H1 (cell line): ENCODE results near the gene VSTM2B. TPM values are rescaled to one million over a fixed set of nuclear protein-coding genes. Genes with fewer than 3 reads are reported as not detected.

Experiments used
- JUN ChIP-seq: IDR thresholded peaks from 2 replicates; pipeline ENCODE4 v1.6.1; 2011; ENCODE audit warnings: low read depth, mild to moderate bottlenecking, improper control_type of control experiment, low read length
- polyA plus RNA-seq, 7 experiments: library from polyadenylated mRNA; depleted of rRNA in 3 of 7; stranded (reverse) in 5 of 7; unstranded in 2 of 7; fragments of >200 nt in 5 of 7; fragments of 200-250 nt in 2 of 7; gene quantifications; 1 replicate in 5 of 7; 2 replicates in 1 of 7; 4 replicates in 1 of 7; pipeline versions ENCODE4 v1.2.1 to v1.2.3, GENCODE V29; 2011 to 2013; ENCODE audit warnings: missing spikeins in 2 of 7, mixed read lengths in 2 of 7
- total RNA-seq: library from RNA; stranded (reverse); fragmentation: NEBNext Ultra II Directional; extraction: Animal tissue kit (Norgen Biotek cat#: 25700); gene quantifications from 2 replicates; pipeline ENCODE4 v1.2.1, GENCODE V29; 2021
- TF ChIP-seq, protein P1 (sequence below): fragments of 300-600 bp; sonication (generic); IDR thresholded peaks from 2 replicates; pipeline ENCODE4 v1.7.1; 2012; ENCODE audit warnings: low read length, moderate library complexity, mild to moderate bottlenecking, inconsistent platforms; ENCODE audit not compliant: insufficient replicate concordance

The VSTM2B gene
- total and polyA plus RNA-seq, 2 of the 8 experiments (the other 6 are each of a cell fraction or from before 2014, with no cell fraction given): 0.82 to 1.5 TPM

DNA sequence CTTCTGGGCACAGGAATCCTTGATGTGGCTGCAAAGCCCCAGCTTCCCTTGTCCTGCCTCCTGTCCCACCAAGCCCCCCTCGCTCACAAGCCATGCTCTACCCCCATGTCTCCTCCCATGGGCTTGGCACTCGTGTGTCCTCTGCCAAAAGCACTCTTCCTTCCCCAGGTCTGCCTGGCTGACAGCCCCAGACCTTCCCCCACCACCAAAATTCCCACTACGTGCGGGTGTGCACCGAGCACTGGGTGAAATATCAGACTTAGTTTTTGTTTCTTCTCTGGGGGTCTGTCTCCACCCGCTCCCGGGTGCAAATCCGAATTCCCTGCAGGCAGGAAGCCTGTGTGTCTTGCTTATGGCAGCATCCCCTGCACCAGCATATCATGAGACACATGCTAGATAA, 5.9 kb upstream of the VSTM2B start (continued):
- TF ChIP-seq, protein P1, sequence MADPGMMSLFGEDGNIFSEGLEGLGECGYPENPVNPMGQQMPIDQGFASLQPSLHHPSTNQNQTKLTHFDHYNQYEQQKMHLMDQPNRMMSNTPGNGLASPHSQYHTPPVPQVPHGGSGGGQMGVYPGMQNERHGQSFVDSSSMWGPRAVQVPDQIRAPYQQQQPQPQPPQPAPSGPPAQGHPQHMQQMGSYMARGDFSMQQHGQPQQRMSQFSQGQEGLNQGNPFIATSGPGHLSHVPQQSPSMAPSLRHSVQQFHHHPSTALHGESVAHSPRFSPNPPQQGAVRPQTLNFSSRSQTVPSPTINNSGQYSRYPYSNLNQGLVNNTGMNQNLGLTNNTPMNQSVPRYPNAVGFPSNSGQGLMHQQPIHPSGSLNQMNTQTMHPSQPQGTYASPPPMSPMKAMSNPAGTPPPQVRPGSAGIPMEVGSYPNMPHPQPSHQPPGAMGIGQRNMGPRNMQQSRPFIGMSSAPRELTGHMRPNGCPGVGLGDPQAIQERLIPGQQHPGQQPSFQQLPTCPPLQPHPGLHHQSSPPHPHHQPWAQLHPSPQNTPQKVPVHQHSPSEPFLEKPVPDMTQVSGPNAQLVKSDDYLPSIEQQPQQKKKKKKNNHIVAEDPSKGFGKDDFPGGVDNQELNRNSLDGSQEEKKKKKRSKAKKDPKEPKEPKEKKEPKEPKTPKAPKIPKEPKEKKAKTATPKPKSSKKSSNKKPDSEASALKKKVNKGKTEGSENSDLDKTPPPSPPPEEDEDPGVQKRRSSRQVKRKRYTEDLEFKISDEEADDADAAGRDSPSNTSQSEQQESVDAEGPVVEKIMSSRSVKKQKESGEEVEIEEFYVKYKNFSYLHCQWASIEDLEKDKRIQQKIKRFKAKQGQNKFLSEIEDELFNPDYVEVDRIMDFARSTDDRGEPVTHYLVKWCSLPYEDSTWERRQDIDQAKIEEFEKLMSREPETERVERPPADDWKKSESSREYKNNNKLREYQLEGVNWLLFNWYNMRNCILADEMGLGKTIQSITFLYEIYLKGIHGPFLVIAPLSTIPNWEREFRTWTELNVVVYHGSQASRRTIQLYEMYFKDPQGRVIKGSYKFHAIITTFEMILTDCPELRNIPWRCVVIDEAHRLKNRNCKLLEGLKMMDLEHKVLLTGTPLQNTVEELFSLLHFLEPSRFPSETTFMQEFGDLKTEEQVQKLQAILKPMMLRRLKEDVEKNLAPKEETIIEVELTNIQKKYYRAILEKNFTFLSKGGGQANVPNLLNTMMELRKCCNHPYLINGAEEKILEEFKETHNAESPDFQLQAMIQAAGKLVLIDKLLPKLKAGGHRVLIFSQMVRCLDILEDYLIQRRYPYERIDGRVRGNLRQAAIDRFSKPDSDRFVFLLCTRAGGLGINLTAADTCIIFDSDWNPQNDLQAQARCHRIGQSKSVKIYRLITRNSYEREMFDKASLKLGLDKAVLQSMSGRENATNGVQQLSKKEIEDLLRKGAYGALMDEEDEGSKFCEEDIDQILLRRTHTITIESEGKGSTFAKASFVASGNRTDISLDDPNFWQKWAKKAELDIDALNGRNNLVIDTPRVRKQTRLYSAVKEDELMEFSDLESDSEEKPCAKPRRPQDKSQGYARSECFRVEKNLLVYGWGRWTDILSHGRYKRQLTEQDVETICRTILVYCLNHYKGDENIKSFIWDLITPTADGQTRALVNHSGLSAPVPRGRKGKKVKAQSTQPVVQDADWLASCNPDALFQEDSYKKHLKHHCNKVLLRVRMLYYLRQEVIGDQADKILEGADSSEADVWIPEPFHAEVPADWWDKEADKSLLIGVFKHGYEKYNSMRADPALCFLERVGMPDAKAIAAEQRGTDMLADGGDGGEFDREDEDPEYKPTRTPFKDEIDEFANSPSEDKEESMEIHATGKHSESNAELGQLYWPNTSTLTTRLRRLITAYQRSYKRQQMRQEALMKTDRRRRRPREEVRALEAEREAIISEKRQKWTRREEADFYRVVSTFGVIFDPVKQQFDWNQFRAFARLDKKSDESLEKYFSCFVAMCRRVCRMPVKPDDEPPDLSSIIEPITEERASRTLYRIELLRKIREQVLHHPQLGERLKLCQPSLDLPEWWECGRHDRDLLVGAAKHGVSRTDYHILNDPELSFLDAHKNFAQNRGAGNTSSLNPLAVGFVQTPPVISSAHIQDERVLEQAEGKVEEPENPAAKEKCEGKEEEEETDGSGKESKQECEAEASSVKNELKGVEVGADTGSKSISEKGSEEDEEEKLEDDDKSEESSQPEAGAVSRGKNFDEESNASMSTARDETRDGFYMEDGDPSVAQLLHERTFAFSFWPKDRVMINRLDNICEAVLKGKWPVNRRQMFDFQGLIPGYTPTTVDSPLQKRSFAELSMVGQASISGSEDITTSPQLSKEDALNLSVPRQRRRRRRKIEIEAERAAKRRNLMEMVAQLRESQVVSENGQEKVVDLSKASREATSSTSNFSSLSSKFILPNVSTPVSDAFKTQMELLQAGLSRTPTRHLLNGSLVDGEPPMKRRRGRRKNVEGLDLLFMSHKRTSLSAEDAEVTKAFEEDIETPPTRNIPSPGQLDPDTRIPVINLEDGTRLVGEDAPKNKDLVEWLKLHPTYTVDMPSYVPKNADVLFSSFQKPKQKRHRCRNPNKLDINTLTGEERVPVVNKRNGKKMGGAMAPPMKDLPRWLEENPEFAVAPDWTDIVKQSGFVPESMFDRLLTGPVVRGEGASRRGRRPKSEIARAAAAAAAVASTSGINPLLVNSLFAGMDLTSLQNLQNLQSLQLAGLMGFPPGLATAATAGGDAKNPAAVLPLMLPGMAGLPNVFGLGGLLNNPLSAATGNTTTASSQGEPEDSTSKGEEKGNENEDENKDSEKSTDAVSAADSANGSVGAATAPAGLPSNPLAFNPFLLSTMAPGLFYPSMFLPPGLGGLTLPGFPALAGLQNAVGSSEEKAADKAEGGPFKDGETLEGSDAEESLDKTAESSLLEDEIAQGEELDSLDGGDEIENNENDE: no peak
- no peak for TF ChIP-seq JUN
- TF ChIP-seq, all 59 proteins: peak for 0
